GM12878 (cell line): ENCODE measurements around the gene PRDM2.

Source experiments
- ASH2L ChIP-seq: fragments of 300-600, 200-600 bp; sonication (generic); IDR thresholded peaks from 2 replicates; pipeline ENCODE4 v1.6.1; 2017; ENCODE audit warnings: low read depth, mild to moderate bottlenecking, borderline replicate concordance
- CBFB ChIP-seq: IDR thresholded peaks from 2 replicates; pipeline ENCODE4 v1.6.1; 2016; ENCODE audit warnings: antibody characterized with exemption, low read depth
- CTCF ChIP-seq, 3 experiments: IDR thresholded peaks in 2 of 3; conservative IDR thresholded peaks in 1 of 3; 2 replicates each; pipeline ENCODE4 v1.5.1; 2011; ENCODE audit warnings: low read depth in 3 of 3, low read length in 3 of 3, mild to moderate bottlenecking in 3 of 3, control low read depth in 2 of 3, moderate library complexity in 2 of 3, inconsistent platforms in 1 of 3, mixed read lengths in 1 of 3; ENCODE audit not compliant: control insufficient read depth in 2 of 3, insufficient read depth in 1 of 3; ENCODE audit errors: extremely low read depth in 1 of 3
- PRDM15 ChIP-seq: fragments of 450-650 bp; formaldehyde crosslinking; IDR thresholded peaks from 2 replicates; pipeline ENCODE4 v1.4.0; 2020; ENCODE audit warnings: mild to moderate bottlenecking, moderate library complexity
- TBL1XR1 ChIP-seq: IDR thresholded peaks from 2 replicates; pipeline ENCODE4 v1.6.1; 2012; ENCODE audit warnings: low read depth, low read length, improper control_type of control experiment

- TF ChIP-seq CTCF (IDR thresholded peaks at IDR 0.05 in 2 of 3, conservative IDR thresholded peaks at IDR 0.05 in 1 of 3; ENCODE audit: control insufficient read depth in 2 of 3, extremely low read depth in 1 of 3, insufficient read depth in 1 of 3, low read depth in 3 of 3, low read length in 3 of 3) (no peak), CBFB (no peak), TBL1XR1 (no peak), PRDM15 (CRISPR knock-in tag) (no peak), ASH2L (no peak)
These were observed 97.4 kb downstream of the PRDM2 start for GRCh38 chr1:13797397-13797796.
